HEK293 (cell line): ENCODE results near the gene PLEKHG2.

ENCODE experiments used
- GLI4 ChIP-seq: fragments of 450-650 bp; formaldehyde crosslinking; IDR thresholded peaks from 2 replicates; pipeline ENCODE4 v1.5.1; 2016; ENCODE audit warnings: missing biosample characterization, missing genetic modification characterization
- HOXA7 ChIP-seq: sonication (generic); formaldehyde crosslinking; IDR thresholded peaks from 2 replicates; pipeline ENCODE4 v1.8.1; 2022; ENCODE audit warnings: missing genetic modification reagents, borderline replicate concordance
- KLF7 ChIP-seq: fragments of 450-650 bp; formaldehyde crosslinking; IDR thresholded peaks from 2 replicates; pipeline ENCODE4 v1.5.1; 2016; ENCODE audit warnings: missing biosample characterization, missing genetic modification characterization, borderline replicate concordance
- PATZ1 ChIP-seq: fragments of 450-650 bp; formaldehyde crosslinking; IDR thresholded peaks from 2 replicates; pipeline ENCODE4 v1.5.1; 2016; ENCODE audit warnings: missing biosample characterization, missing genetic modification characterization
- PRDM10 ChIP-seq: fragments of 450-650 bp; formaldehyde crosslinking; IDR thresholded peaks from 2 replicates; pipeline ENCODE4 v1.5.1; 2016; ENCODE audit warnings: missing biosample characterization, missing genetic modification characterization
- RBAK ChIP-seq: fragments of 450-650 bp; formaldehyde crosslinking; IDR thresholded peaks from 2 replicates; pipeline ENCODE4 v1.5.1; 2016; ENCODE audit warnings: missing biosample characterization, missing genetic modification characterization
- SP3 ChIP-seq: fragments of 450-650 bp; formaldehyde crosslinking; IDR thresholded peaks from 2 replicates; pipeline ENCODE4 v1.5.1; 2016; ENCODE audit warnings: missing biosample characterization, missing genetic modification characterization
- ZBTB49 ChIP-seq: fragments of 450-650 bp; formaldehyde crosslinking; IDR thresholded peaks from 2 replicates; pipeline ENCODE4 v1.5.1; 2016; ENCODE audit warnings: missing biosample characterization, missing genetic modification characterization, low read depth
- ZFP41 ChIP-seq: fragments of 450-650 bp; formaldehyde crosslinking; IDR thresholded peaks from 2 replicates; pipeline ENCODE4 v1.5.1; 2016; ENCODE audit warnings: missing biosample characterization, missing genetic modification characterization, borderline replicate concordance
- ZFP69B ChIP-seq: fragments of 450-650 bp; formaldehyde crosslinking; IDR thresholded peaks from 2 replicates; pipeline ENCODE4 v1.5.1; 2016; ENCODE audit warnings: missing biosample characterization, missing genetic modification characterization
- ZIC2 ChIP-seq: fragments of 450-650 bp; formaldehyde crosslinking; IDR thresholded peaks from 2 replicates; pipeline ENCODE4 v1.5.1; 2016; ENCODE audit warnings: missing biosample characterization, missing genetic modification characterization
- ZNF146 ChIP-seq: fragments of 450-650 bp; formaldehyde crosslinking; IDR thresholded peaks from 2 replicates; pipeline ENCODE4 v1.5.1; 2016; ENCODE audit warnings: missing biosample characterization, missing genetic modification characterization
- ZNF148 ChIP-seq: fragments of 450-650 bp; formaldehyde crosslinking; IDR thresholded peaks from 2 replicates; pipeline ENCODE4 v1.5.0; 2017; ENCODE audit warnings: missing biosample characterization, missing genetic modification characterization, borderline replicate concordance
- ZNF239 ChIP-seq: fragments of 450-650 bp; formaldehyde crosslinking; IDR thresholded peaks from 2 replicates; pipeline ENCODE4 v1.5.1; 2016; ENCODE audit warnings: missing biosample characterization, missing genetic modification characterization
- ZNF280C ChIP-seq: fragments of 450-650 bp; formaldehyde crosslinking; IDR thresholded peaks from 2 replicates; pipeline ENCODE4 v1.5.1; 2016; ENCODE audit warnings: missing biosample characterization, missing genetic modification characterization
- ZNF335 ChIP-seq: fragments of 450-650 bp; formaldehyde crosslinking; conservative IDR thresholded peaks from 2 replicates; pipeline ENCODE4 v1.5.1; 2016; ENCODE audit warnings: missing biosample characterization, missing genetic modification characterization
- ZNF350 ChIP-seq: fragments of 450-650 bp; formaldehyde crosslinking; IDR thresholded peaks from 2 replicates; pipeline ENCODE4 v1.5.0; 2017; ENCODE audit warnings: missing biosample characterization, mild to moderate bottlenecking, missing genetic modification characterization
- ZNF394 ChIP-seq: fragments of 450-650 bp; formaldehyde crosslinking; IDR thresholded peaks from 2 replicates; pipeline ENCODE4 v1.5.1; 2016; ENCODE audit warnings: missing biosample characterization, missing genetic modification characterization, mild to moderate bottlenecking, moderate library complexity, borderline replicate concordance
- ZNF510 ChIP-seq: fragments of 450-650 bp; formaldehyde crosslinking; IDR thresholded peaks from 2 replicates; pipeline ENCODE4 v1.5.1; 2018; ENCODE audit warnings: mild to moderate bottlenecking, missing genetic modification characterization, missing biosample characterization; ENCODE audit not compliant: insufficient replicate concordance
- ZNF561 ChIP-seq: fragments of 450-650 bp; IDR thresholded peaks from 2 replicates; pipeline ENCODE4 v1.5.1; 2018; ENCODE audit warnings: missing biosample characterization, missing genetic modification characterization, borderline replicate concordance
- ZNF621 ChIP-seq: fragments of 450-650 bp; formaldehyde crosslinking; IDR thresholded peaks from 2 replicates; pipeline ENCODE4 v1.5.1; 2017; ENCODE audit warnings: missing biosample characterization, missing genetic modification characterization
- ZNF704 ChIP-seq: fragments of 450-650 bp; formaldehyde crosslinking; IDR thresholded peaks from 2 replicates; pipeline ENCODE4 v1.5.1; 2016; ENCODE audit warnings: missing biosample characterization, missing genetic modification characterization
- ZNF76 ChIP-seq: fragments of 450-650 bp; formaldehyde crosslinking; IDR thresholded peaks from 2 replicates; pipeline ENCODE4; 2016; ENCODE audit warnings: low read depth, missing biosample characterization, missing genetic modification characterization, borderline replicate concordance

Gene PLEKHG2

GRCh38 chr19:39435499-39436349, 23.3 kb downstream of the PLEKHG2 start, which contains the start of gene RPS16 (continued):
- TF ChIP-seq ZNF561 (tag by site-specific recombination) (peak; percentile 42; the same call in 1 of the 2 replicates), SP3 (tag by site-specific recombination) (peak; percentile 100), KLF7 (tag by site-specific recombination) (0 out of 2 replicates have a peak, but pooled peaks have one; percentile 66), RBAK (tag by site-specific recombination) (0 out of 2 replicates have a peak, but pooled peaks have one; percentile 25), ZNF350 (tag by site-specific recombination) (no peak), ZNF394 (peak; percentile 62), ZNF510 (tag by site-specific recombination) (no peak), ZIC2 (tag by site-specific recombination) (0 out of 2 replicates have a peak, but pooled peaks have one; percentile 24), PATZ1 (tag by site-specific recombination) (peak; percentile 47; the same call in 1 of the 2 replicates), GLI4 (tag by site-specific recombination) (no peak), ZNF704 (tag by site-specific recombination) (peak; percentile 73; the same call in 1 of the 2 replicates), ZFP69B (tag by site-specific recombination) (peak; percentile 36; the same call in 1 of the 2 replicates), ZNF148 (tag by site-specific recombination) (peak; percentile 54; the same call in 1 of the 2 replicates), ZBTB49 (tag by site-specific recombination) (no peak), PRDM10 (tag by site-specific recombination) (peak; percentile 94), ZNF280C (tag by site-specific recombination) (no peak), ZFP41 (tag by site-specific recombination) (0 out of 2 replicates have a peak, but pooled peaks have one; percentile 9), ZNF239 (tag by site-specific recombination) (peak; percentile 75; the same call in 1 of the 2 replicates), ZNF146 (tag by site-specific recombination) (peak; percentile 36; the same call in 1 of the 2 replicates), ZNF76 (tag by site-specific recombination) (peak; percentile 77), ZNF335 (tag by site-specific recombination) (peak; percentile 75), ZNF621 (tag by site-specific recombination) (no peak), HOXA7 (CRISPR knock-in tag) (no peak)
